GM10248 (cell line): ENCODE data around the gene LOXHD1.

Experiments used
- CTCF ChIA-PET: fragments of 300-600 bp; sonication (Branson Sonifier 250); formaldehyde crosslinking; extraction: SDS; loops from one replicate; lab custom pipeline; 2021; ENCODE audit warnings: antibody characterized with exemption; lab: Yijun Ruan, JAX
- POLR2A ChIA-PET: fragments of 350-650 bp; sonication (Branson Sonifier 250); formaldehyde crosslinking; extraction: SDS; loops from one replicate; lab custom pipeline; 2020; ENCODE audit warnings: antibody characterized with exemption; lab: Yijun Ruan, JAX
- DNase-seq: peaks from one replicate; pipeline ENCODE4 v3.0.0; 2012; ENCODE audit errors: extremely low spot score
- TF ChIP-seq, protein P1 (sequence below): IDR thresholded peaks from 2 replicates; pipeline ENCODE4 v1.5.1; 2012; ENCODE audit warnings: mild to moderate bottlenecking, low read depth; ENCODE audit errors: extremely low read depth, missing control alignments, control extremely low read depth

Gene LOXHD1

DNA sequence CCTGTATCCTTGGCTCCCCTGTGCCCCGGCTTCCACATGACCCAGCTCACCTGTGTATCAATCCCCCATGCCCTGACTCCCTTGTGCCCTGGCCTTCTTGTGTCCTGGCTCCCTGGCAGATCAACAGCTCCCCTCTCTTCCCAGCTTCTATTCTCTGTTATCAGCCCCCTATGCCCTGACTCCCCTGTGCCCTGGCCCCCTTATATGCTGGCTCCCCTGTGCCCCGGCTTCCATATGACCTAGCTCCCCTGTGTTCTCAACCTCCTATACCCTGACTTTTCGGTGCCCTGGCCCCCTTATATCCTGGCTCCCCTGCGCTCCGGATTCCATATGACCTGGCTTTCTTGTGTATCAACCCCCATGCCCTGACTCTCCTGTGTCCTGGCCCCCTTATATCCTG lies 209.2 kb downstream of the LOXHD1 start:
- DNase-seq, result no peak
- ChIA-PET CTCF (interaction anchor here (1.0 kb wide), 1 partner anchor 45 kb away, joined by 3 read pairs; no protein-coding TSS in a partner anchor), POLR2A (no interaction called here)
- TF ChIP-seq, protein P1, sequence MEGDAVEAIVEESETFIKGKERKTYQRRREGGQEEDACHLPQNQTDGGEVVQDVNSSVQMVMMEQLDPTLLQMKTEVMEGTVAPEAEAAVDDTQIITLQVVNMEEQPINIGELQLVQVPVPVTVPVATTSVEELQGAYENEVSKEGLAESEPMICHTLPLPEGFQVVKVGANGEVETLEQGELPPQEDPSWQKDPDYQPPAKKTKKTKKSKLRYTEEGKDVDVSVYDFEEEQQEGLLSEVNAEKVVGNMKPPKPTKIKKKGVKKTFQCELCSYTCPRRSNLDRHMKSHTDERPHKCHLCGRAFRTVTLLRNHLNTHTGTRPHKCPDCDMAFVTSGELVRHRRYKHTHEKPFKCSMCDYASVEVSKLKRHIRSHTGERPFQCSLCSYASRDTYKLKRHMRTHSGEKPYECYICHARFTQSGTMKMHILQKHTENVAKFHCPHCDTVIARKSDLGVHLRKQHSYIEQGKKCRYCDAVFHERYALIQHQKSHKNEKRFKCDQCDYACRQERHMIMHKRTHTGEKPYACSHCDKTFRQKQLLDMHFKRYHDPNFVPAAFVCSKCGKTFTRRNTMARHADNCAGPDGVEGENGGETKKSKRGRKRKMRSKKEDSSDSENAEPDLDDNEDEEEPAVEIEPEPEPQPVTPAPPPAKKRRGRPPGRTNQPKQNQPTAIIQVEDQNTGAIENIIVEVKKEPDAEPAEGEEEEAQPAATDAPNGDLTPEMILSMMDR, result no peak

GRCh38 chr18:46447323-46447722 lies 209.7 kb downstream of the LOXHD1 start:
- POLR2A ChIA-PET, result no interaction called here
- CTCF ChIA-PET, result interaction anchor here (1.0 kb wide), 1 partner anchor 44 kb away, joined by 3 read pairs; no protein-coding TSS in a partner anchor
- TF ChIP-seq, protein P1, result no peak
- DNase-seq, result no peak

DNA sequence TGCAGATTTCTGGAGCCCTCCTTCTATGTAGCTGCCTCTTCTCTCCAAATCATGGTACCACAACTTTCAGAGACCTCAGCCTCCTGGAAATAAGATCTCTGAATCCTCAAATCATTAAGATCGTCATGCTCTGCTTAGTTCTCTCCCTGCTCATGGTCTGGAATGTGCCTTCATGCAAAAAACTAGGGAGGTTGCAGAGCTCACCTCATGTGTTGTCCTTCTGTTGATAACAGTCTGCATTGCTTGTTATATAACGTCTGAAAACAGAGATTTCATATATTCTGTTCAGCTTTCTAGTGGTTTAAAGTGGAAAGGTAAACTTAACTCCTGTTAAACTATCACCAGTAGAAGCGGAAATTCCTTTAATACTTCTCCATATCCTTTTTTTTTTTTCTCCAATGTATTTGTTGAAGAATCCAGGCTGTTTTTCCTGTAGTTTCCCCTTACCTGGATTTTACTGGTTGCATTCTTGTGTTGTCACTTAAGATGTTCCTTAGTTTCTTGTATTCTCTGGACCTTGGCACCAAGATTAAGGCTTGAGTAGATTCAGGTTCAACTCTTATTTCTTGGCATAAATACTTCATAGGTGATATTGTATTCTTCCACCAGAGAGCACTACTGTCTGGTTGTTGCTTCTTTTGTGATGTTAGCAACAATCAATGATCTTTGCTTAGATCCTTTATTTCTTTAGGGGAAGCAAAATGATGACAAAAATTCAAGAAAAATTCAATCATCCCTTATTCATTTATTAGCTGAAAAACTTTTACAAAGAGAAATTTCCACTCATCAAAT lies 211.3 kb downstream of the LOXHD1 start:
- CTCF ChIA-PET, result no interaction called here
- TF ChIP-seq, protein P1, result no peak
- POLR2A ChIA-PET, result no interaction called here
- no peak for DNase-seq

- no peak for DNase-seq
- ChIA-PET CTCF (no interaction called here), POLR2A (no interaction called here)
Measured at GRCh38 chr18:46439037-46439436, 218.0 kb downstream of the LOXHD1 start.

DNA sequence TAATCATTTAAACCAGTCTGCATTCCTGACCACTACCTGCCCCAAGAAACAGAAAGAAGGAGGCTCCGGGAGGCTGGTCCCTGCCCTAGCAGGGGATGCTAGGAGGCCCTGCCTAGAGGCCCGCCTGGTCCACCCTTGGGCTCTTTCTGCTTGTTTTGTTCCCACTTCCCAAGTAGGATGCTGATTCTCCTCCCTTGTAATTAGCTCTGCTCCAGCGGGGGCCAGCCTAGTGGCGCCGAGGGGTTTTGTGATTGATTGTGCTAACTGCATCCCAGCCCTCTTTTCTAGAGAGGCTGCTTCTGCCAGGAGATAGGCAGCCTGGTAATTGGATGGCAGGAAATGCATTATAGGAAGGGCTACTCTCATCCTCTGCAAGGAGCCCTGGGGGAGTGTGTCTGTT lies 220.0 kb downstream of the LOXHD1 start:
- DNase-seq, result no peak
- CTCF ChIA-PET, result no interaction called here
- TF ChIP-seq, protein P1, result no peak
- POLR2A ChIA-PET, result no interaction called here

More at GRCh38 chr18:46439037-46439436, 218.0 kb downstream of the LOXHD1 start:
- TF ChIP-seq, protein P1, result no peak

GRCh38 chr18:46436621-46437020 lies 220.4 kb downstream of the LOXHD1 start:
- ChIA-PET POLR2A (no interaction called here), CTCF (no interaction called here)
- TF ChIP-seq, protein P1, result no peak
- DNase-seq, result no peak
